Measurements from ENCODE around the gene ANO9. TPM values are rescaled to one million over a fixed set of nuclear protein-coding genes. Genes with fewer than 3 reads are reported as not detected.

Gene ANO9
- total and polyA plus RNA-seq, 2 experiments from 2014 or later = 9.0 to 10.2 TPM

GRCh38 chr11:429931-430456 lies 11.8 kb downstream of the ANO9 start (continued):
- TF ChIP-seq, protein P1, sequence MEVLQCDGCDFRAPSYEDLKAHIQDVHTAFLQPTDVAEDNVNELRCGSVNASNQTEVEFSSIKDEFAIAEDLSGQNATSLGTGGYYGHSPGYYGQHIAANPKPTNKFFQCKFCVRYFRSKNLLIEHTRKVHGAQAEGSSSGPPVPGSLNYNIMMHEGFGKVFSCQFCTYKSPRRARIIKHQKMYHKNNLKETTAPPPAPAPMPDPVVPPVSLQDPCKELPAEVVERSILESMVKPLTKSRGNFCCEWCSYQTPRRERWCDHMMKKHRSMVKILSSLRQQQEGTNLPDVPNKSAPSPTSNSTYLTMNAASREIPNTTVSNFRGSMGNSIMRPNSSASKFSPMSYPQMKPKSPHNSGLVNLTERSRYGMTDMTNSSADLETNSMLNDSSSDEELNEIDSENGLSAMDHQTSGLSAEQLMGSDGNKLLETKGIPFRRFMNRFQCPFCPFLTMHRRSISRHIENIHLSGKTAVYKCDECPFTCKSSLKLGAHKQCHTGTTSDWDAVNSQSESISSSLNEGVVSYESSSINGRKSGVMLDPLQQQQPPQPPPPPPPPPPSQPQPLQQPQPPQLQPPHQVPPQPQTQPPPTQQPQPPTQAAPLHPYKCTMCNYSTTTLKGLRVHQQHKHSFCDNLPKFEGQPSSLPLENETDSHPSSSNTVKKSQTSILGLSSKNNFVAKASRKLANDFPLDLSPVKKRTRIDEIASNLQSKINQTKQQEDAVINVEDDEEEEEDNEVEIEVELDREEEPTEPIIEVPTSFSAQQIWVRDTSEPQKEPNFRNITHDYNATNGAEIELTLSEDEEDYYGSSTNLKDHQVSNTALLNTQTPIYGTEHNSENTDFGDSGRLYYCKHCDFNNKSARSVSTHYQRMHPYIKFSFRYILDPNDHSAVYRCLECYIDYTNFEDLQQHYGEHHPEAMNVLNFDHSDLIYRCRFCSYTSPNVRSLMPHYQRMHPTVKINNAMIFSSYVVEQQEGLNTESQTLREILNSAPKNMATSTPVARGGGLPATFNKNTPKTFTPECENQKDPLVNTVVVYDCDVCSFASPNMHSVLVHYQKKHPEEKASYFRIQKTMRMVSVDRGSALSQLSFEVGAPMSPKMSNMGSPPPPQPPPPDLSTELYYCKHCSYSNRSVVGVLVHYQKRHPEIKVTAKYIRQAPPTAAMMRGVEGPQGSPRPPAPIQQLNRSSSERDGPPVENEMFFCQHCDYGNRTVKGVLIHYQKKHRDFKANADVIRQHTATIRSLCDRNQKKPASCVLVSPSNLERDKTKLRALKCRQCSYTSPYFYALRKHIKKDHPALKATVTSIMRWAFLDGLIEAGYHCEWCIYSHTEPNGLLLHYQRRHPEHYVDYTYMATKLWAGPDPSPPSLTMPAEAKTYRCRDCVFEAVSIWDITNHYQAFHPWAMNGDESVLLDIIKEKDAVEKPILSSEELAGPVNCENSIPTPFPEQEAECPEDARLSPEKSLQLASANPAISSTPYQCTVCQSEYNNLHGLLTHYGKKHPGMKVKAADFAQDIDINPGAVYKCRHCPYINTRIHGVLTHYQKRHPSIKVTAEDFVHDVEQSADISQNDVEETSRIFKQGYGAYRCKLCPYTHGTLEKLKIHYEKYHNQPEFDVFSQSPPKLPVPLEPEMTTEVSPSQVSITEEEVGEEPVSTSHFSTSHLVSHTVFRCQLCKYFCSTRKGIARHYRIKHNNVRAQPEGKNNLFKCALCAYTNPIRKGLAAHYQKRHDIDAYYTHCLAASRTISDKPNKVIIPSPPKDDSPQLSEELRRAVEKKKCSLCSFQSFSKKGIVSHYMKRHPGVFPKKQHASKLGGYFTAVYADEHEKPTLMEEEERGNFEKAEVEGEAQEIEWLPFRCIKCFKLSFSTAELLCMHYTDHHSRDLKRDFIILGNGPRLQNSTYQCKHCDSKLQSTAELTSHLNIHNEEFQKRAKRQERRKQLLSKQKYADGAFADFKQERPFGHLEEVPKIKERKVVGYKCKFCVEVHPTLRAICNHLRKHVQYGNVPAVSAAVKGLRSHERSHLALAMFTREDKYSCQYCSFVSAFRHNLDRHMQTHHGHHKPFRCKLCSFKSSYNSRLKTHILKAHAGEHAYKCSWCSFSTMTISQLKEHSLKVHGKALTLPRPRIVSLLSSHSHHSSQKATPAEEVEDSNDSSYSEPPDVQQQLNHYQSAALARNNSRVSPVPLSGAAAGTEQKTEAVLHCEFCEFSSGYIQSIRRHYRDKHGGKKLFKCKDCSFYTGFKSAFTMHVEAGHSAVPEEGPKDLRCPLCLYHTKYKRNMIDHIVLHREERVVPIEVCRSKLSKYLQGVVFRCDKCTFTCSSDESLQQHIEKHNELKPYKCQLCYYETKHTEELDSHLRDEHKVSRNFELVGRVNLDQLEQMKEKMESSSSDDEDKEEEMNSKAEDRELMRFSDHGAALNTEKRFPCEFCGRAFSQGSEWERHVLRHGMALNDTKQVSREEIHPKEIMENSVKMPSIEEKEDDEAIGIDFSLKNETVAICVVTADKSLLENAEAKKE (CRISPR knock-in tag; IDR thresholded peaks at IDR 0.05) = no peak
- TF ChIP-seq JUNB (IDR thresholded peaks at IDR 0.05; ENCODE audit: unreplicated experiment) = no peak

DNA sequence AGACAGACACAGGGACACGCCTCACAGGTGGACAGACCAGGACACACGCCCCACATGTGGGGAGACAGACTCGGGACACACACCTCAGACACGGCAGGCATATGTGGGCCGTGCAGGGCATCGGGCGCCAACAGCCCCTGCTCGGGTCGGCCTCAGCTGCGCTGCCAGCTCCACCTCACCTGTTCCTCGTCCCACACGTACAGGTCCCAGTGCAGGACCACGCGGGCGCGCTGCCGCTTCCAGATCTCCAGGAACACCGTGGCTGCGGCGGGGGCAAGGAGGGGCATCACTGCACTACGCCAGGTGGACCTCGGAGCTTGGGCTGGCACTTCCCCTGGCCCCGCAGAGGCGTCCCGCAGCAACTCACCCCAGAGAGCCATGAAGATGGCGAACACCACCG lies 12.4 kb downstream of the ANO9 start:
- Histone ChIP-seq H3K79me2 (replicated peaks; ENCODE audit: insufficient read depth) (no peaks in the 10 kb centered on the region), H3K9me2 (ENCODE audit: insufficient read depth) (no peaks in the 10 kb centered on the region), H4K20me1 (replicated peaks; ENCODE audit: insufficient read depth) (no peaks in the 10 kb centered on the region), H2AFZ (no peak overlapping the region), H3K36me3 (ENCODE audit: insufficient read depth) (no peaks in the 10 kb centered on the region), H3K27me3 (ENCODE audit: insufficient read depth) (peaks cover 3% of the 10 kb centered on the region), H3K27ac (ENCODE audit: low read depth) (no peak overlapping the region), H3K4me3 (no peak overlapping the region), H3K4me2 (no peak overlapping the region), H3K4me1 (ENCODE audit: insufficient read depth) (no peaks in the 10 kb centered on the region), H3F3A (replicated peaks; ENCODE audit: low read depth) (peaks cover 3% of the 10 kb centered on the region; the same call in 1 of the 2 replicates)
- TF ChIP-seq STAT1 (IDR thresholded peaks at IDR 0.05; ENCODE audit: unreplicated experiment) = no peak
- no peak for TF ChIP-seq CREB1 (CRISPR knock-in tag; IDR thresholded peaks at IDR 0.05; ENCODE audit: low read depth)
- TF ChIP-seq ETS1 (IDR thresholded peaks at IDR 0.05) = no peak
- TF ChIP-seq CTCF (conservative IDR thresholded peaks at IDR 0.05; ENCODE audit: low read depth in 2 of 2) = no peak
- peaks cover 7% of the 10 kb centered on the region for H3K27me3 Mint-ChIP-seq (ENCODE audit: insufficient read depth, low read depth, poor library complexity)
- H3K36me3 Mint-ChIP-seq (ENCODE audit: low read depth) = peaks cover 4% of the 10 kb centered on the region
- H3K27ac Mint-ChIP-seq = no peak overlapping the region
- ATAC-seq (no peak), DNase-seq (ENCODE audit: low spot score) (no peak)
- H3K9me3 Mint-ChIP-seq = peaks cover 3% of the 10 kb centered on the region; the same call in 2 of the 3 replicates
- H3K4me3 Mint-ChIP-seq = no peak overlapping the region
- peaks cover 3% of the 10 kb centered on the region; the same call in 1 of the 3 replicates for H3K4me1 Mint-ChIP-seq
